AG10803 (cell line): ENCODE data around the gene LRP1B.

ENCODE experiments used
- DNase-seq: peaks from one replicate; pipeline ENCODE4 v3.0.0; 2010; ENCODE audit warnings: low read depth
- H3K4me3 ChIP-seq: 2 replicates; pipeline ENCODE4 v1.5.1; 2011; ENCODE audit warnings: mild to moderate bottlenecking, low read length, control low read depth
- TF ChIP-seq, protein P1 (sequence below): conservative IDR thresholded peaks from 2 replicates; pipeline ENCODE4 v1.5.1; 2011; ENCODE audit warnings: mild to moderate bottlenecking, low read length, control low read depth, inconsistent platforms

LRP1B gene

DNA sequence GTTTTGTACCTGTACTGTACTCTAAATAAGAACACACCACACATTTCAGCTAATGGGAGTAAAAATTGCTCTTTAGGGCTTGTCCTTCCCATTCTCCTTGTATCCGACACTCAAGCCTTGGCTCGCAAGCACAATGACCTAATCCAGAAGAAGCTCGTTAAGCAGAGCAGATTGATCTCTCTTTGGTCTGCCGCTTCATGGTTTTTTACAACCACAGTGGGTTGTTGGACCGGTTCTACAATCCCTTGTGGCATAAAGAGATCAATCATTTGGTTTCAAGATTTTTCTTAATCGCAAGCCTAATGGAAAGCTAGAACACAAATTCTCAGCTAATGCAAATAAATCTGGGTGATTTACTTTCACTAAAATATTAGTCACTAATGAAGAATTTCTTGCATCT, 662.1 kb downstream of the LRP1B start:
- no peak overlapping the region for H3K4me3 ChIP-seq
- no peak for DNase-seq
- TF ChIP-seq, protein P1, sequence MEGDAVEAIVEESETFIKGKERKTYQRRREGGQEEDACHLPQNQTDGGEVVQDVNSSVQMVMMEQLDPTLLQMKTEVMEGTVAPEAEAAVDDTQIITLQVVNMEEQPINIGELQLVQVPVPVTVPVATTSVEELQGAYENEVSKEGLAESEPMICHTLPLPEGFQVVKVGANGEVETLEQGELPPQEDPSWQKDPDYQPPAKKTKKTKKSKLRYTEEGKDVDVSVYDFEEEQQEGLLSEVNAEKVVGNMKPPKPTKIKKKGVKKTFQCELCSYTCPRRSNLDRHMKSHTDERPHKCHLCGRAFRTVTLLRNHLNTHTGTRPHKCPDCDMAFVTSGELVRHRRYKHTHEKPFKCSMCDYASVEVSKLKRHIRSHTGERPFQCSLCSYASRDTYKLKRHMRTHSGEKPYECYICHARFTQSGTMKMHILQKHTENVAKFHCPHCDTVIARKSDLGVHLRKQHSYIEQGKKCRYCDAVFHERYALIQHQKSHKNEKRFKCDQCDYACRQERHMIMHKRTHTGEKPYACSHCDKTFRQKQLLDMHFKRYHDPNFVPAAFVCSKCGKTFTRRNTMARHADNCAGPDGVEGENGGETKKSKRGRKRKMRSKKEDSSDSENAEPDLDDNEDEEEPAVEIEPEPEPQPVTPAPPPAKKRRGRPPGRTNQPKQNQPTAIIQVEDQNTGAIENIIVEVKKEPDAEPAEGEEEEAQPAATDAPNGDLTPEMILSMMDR, result no peak

DNA sequence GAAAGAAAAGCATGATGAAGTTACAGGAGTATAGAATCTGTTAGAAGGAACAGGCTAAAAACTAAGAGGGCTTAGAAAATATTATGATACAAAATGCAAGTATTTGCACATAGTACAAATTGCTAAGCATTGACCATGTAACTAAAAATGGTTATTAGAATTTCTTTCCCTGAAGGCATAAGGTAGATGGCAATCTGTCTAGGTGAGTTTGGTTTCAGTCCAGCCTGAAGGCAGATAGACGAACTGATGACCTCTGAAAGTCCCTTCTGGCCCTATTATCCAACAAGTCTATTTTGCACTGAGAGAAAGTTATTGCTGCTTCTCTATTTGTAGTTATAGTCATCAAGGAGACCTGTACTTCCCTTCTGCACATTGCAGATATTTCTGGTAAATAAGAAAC, 663.5 kb downstream of the LRP1B start:
- TF ChIP-seq, protein P1, result no peak
- no peak overlapping the region for H3K4me3 ChIP-seq
- DNase-seq, result no peak

DNA sequence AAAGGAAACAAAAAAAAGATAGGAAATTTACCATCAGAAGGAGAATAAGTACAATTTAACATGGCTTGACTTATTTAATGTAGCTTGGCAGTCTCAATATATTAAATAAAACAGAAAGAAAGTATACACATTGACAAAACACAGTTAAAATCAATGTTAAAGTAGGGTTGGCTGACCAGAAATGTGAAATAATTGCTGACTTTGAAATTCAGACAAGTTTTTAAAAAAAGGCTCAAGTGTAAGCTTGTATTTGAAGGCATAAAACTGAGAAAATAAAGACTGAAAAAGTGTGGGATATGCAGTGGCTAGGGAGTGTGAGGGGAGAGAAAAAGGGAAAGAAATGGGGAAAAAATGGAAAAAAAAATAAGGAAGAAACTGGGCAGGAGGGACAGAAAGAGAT, 665.8 kb downstream of the LRP1B start:
- TF ChIP-seq, protein P1, result no peak
- no peak for DNase-seq
- no peak overlapping the region for H3K4me3 ChIP-seq

DNA sequence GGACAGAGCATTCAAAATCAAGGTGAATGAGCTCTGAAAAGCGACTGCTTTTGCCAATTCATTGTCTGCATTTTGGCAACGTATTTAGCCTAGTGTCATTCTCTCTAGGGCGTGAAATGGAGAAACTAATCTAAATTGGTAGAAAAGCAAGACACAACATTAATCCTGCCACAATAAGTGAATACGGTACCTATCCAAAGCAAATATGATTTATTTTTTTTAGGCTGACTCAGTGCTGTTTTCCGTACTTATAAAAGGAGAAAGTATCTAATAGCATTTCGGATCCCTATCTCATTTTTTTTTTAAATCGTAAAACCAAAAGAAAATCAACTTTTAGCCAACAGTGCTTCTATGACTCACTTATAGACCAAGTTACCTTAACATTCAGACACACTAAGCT, 672.5 kb downstream of the LRP1B start:
- H3K4me3 ChIP-seq, result no peak overlapping the region
- DNase-seq, result no peak
- TF ChIP-seq, protein P1, result no peak

DNA sequence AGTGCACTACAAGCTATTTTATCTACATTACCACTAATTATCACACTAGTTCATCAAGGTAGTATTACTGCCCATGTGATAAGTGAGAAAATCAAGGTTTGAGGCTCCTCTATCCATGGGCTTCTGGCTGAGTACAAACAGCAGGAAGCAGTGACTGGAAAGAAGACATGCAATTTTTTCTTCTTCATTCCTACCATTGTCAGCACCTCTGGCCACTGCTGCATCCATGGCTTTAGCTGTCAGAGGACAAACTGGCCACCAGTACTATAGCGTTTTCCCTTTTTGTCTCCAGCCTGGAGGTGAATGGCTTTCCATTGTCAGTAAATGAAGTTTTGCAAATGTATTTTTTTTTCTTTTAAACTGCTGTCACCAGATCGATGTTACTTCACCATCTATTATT, 674.9 kb downstream of the LRP1B start:
- DNase-seq, result no peak
- no peak overlapping the region for H3K4me3 ChIP-seq
- TF ChIP-seq, protein P1, result no peak

DNA sequence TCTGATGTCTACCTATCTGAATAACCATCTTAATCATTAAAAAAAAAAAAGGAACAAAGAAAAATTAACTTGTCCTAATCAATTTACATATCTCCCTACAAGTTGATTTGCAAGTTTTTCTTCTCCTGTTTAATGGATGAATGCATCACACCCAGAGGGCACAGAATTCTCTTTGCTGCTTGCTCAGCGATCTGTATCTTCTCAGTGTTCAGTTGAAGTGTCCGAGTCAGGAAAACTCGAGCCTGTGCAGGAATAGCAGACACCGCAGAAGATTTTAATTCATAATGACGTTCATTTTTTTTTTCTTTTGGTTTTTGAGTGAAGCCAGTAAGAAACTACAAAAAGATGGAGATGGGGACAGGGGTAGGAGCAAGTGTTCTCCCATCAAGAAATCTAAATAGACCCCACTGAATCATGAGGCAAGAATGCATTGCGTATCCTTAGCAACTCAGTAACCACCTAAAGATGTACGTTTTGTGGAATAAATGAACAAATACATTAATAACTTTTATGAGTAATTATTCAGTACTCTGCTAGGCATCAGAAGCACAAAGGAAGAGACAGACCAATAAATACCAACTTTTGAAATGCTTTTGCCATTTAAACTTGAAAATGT, 675.5 kb downstream of the LRP1B start:
- TF ChIP-seq, protein P1, result no peak
- no peak for DNase-seq
- H3K4me3 ChIP-seq, result no peak overlapping the region

DNA sequence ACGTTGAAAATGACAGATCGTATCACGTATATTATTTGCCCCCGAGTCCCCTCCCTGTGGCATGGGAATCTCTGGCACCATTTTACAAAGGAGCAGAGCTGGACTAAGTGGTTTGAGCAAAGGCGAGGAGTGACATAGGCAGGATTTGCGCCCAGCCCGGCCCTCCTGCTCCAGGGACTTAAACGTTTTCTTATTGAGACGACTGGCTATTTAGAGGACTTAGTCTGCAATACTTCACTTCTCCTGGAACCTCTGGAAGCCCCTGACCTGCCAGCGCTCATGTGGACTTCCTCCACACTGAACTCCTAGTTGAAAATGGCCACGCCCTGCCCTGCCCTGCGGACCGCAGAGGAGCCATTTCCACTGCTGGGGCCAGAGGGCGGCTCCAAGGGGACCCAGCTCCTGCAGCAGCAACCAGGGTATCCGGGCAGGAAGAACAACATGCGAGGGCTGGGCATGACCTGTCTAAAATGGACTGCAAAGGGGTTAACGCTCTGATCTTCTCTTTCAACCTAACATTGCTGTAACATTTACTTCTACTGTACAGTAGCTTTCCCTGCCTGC, 690.7 kb downstream of the LRP1B start:
- TF ChIP-seq, protein P1, result no peak
- DNase-seq, result no peak
- no peak overlapping the region for H3K4me3 ChIP-seq
